Upper lobe of right lung (tissue), 1 donor: Measurements from ENCODE around the gene BBC3. TPM values are rescaled to one million over a fixed set of nuclear protein-coding genes. Genes with fewer than 3 reads are reported as not detected.

Source experiments
- ATAC-seq: fragments of 200-7000 bp; cut with Tn5 transposase; one replicate; pipeline ENCODE4 v1.9.1; 2020; ENCODE audit warnings: mild to moderate bottlenecking, moderate library complexity
- DNase-seq: peaks from one replicate; pipeline ENCODE4 v3.0.0-alpha.2; 2020
- H3K27ac ChIP-seq: fragments of 200-600 bp; one replicate; pipeline ENCODE4 v1.8.0; 2022
- H3K27me3 ChIP-seq: fragments of 200-600 bp; one replicate; pipeline ENCODE4 v1.8.0; 2022; ENCODE audit warnings: mild to moderate bottlenecking
- H3K36me3 ChIP-seq: fragments of 200-600 bp; one replicate; pipeline ENCODE4 v1.8.0; 2022
- H3K4me1 ChIP-seq: fragments of 200-600 bp; one replicate; pipeline ENCODE4 v1.8.0; 2022
- H3K4me3 ChIP-seq: fragments of 200-600 bp; one replicate; pipeline ENCODE4 v1.8.0; 2022; ENCODE audit warnings: mild to moderate bottlenecking
- H3K9me3 ChIP-seq: fragments of 200-600 bp; one replicate; pipeline ENCODE4 v1.8.0; 2022
- intact Hi-C: fragments of 100-400 bp; cut with DNase I; formaldehyde crosslinking; loops from one replicate; pipeline ENCODE4 v1.11.0; 2022
- total RNA-seq: library from RNA; stranded (reverse); fragmentation: NEBNext Ultra II Directional; extraction: Animal tissue kit (Norgen Biotek cat#: 25700); gene quantifications from one replicate; pipeline ENCODE4 v1.2.1, GENCODE V29; 2021
- TF ChIP-seq, protein P1 (sequence below): fragments of 200-600 bp; IDR thresholded peaks from one replicate; pipeline ENCODE4 v1.8.0; 2022; ENCODE audit warnings: antibody characterized with exemption
- donor health status: DM: no; HTN: yes; CAD: no; lungs with severe emphysema.

The BBC3 gene
- total RNA-seq, 1 donor from 2014 or later = 20.1 TPM

DNA sequence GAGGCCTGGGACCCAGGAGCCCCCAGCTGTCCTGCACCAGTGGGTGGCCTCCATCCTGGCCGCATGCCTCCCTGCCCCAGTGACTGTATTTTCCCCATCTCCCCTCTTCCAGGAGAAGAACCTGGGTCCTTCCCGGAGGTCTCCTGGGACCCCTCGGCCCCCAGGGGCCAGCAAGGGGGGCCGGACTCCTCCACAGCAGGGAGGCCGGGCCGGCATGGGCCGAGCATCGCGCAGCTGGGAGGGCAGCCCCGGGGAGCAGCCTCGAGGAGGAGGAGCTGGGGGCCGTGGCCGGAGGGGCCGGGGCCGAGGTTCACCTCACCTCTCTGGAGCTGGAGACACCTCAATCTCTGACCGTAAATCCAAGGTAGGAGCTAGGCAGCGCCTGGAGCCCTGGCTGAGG is 29.5 kb upstream of the BBC3 start:
- Histone ChIP-seq H3K4me1 (peaks cover 18% of the 10 kb centered on the region), H3K9me3 (no peaks in the 10 kb centered on the region), H3K36me3 (peaks cover 69% of the 10 kb centered on the region), H3K4me3 (no peak overlapping the region), H3K27ac (no peak overlapping the region), H3K27me3 (no peaks in the 10 kb centered on the region)
- intact Hi-C loops = no loop called here
- DNase-seq (peak; percentile 65), ATAC-seq (no peak)
- TF ChIP-seq, protein P1, sequence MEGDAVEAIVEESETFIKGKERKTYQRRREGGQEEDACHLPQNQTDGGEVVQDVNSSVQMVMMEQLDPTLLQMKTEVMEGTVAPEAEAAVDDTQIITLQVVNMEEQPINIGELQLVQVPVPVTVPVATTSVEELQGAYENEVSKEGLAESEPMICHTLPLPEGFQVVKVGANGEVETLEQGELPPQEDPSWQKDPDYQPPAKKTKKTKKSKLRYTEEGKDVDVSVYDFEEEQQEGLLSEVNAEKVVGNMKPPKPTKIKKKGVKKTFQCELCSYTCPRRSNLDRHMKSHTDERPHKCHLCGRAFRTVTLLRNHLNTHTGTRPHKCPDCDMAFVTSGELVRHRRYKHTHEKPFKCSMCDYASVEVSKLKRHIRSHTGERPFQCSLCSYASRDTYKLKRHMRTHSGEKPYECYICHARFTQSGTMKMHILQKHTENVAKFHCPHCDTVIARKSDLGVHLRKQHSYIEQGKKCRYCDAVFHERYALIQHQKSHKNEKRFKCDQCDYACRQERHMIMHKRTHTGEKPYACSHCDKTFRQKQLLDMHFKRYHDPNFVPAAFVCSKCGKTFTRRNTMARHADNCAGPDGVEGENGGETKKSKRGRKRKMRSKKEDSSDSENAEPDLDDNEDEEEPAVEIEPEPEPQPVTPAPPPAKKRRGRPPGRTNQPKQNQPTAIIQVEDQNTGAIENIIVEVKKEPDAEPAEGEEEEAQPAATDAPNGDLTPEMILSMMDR = no peak

DNA sequence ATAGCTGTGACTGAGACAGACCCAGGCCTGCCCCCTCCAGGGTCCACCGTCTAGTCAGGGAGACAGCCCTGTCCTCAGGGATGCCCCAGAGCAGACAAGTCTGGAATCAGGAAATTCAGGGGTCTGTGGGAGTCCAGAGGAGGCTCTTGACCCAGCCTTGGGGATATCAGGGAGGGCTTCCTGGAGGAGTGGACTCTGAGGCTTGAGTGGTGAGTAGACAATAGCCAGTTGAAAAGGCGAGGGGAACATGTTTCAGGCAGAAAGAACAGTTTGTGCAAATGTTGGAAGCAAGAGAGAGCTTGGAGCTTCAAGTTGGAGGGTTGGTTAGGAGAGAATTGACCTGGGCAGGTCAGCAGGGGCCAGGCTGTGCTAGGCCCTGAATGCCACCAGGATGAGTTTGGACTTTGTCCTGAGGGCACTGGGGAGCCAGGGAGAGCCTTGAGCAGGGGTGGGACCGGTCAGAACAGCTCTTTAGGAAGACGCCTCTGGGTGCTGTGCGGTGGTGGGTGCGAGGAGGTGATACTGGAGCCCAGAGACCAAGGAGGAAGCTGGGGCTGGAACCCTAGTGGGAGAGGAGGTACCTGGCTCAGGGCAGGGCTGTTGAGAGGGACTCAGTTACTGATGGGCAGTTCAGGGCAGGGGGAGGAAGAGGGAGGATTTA is 28.0 kb upstream of the BBC3 start:
- TF ChIP-seq, protein P1 = no peak

DNA sequence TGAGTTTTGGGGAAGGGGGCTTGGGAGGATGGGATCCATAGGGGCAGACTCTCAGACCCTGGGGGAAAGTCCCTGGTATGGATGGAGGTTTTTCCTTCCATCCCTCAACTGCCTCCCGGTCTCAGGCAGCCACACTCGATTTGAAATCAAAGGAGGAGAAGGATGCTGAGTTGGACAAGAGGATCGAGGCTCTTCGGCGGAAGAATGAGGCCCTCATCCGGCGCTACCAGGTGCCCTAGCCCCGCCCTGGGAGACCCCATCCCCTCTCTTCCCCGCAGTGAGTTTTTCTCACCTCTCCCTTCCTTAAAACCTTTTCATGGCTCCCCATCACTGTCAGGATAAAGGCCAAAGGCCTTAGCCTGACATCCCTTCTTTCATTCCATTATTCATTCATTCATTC is 27.4 kb upstream of the BBC3 start:
- Histone ChIP-seq H3K4me1 (peaks cover 19% of the 10 kb centered on the region), H3K9me3 (no peaks in the 10 kb centered on the region), H3K36me3 (peaks cover 49% of the 10 kb centered on the region), H3K27me3 (no peaks in the 10 kb centered on the region), H3K4me3 (no peak overlapping the region), H3K27ac (peak overlapping the region; percentile 87)
- no peak for DNase-seq
- intact Hi-C loops = no loop called here
- ATAC-seq = no peak
- TF ChIP-seq, protein P1 = no peak

More for the DNA sequence above, 28.0 kb upstream of the BBC3 start:
- no peak for ATAC-seq
- H3K9me3 ChIP-seq = no peaks in the 10 kb centered on the region
- H3K4me1 ChIP-seq = peaks cover 19% of the 10 kb centered on the region
- no peak for DNase-seq
- H3K36me3 ChIP-seq = peaks cover 55% of the 10 kb centered on the region
- H3K27me3 ChIP-seq = no peaks in the 10 kb centered on the region
- intact Hi-C loops = no loop called here
- no peak overlapping the region for H3K27ac ChIP-seq
- no peak overlapping the region for H3K4me3 ChIP-seq

DNA sequence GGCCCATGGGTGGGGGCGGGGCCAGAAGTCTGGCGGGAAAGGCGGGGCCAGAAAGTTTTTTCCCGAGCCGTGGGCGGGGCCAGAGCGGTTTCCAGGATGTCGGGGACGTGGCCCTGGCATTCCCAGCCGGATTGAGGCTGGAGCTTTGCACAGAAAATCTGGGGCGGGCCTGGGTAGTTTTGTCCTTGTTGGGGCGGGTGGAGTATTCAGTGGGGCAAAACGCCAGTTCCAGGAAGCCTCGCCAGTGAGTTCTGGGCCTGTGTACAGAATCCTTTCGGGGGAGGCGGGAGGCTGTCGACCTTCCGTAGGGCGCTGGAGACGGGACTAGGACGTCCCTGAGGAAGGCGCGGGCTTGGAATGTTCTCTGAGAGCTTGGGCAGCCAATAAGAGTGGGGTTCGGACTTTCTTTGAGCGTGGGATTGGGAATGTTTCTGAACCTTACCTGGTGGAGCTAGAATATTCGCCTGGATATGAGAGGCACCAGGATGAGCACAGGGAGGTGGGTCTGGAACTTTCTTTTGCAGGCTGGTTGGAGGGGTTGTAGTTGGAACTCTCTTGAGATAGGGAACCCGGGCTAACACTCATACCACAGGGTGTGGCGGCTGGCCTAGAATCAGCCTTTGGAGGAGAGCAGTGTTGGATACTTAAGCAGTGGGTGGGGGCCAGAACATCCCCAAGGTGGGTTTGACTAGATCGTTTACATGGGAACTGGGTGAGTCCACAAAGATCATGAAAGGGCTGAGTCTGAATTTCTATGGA is 26.6 kb upstream of the BBC3 start:
- Histone ChIP-seq H3K27me3 (no peaks in the 10 kb centered on the region), H3K36me3 (peaks cover 41% of the 10 kb centered on the region), H3K4me3 (peak overlapping the region; percentile 51), H3K4me1 (peaks cover 19% of the 10 kb centered on the region), H3K9me3 (no peaks in the 10 kb centered on the region), H3K27ac (peak overlapping the region; percentile 87)
- DNase-seq (no peak), ATAC-seq (peak; percentile 11)
- TF ChIP-seq, protein P1 = no peak
- intact Hi-C loops = no loop called here

DNA sequence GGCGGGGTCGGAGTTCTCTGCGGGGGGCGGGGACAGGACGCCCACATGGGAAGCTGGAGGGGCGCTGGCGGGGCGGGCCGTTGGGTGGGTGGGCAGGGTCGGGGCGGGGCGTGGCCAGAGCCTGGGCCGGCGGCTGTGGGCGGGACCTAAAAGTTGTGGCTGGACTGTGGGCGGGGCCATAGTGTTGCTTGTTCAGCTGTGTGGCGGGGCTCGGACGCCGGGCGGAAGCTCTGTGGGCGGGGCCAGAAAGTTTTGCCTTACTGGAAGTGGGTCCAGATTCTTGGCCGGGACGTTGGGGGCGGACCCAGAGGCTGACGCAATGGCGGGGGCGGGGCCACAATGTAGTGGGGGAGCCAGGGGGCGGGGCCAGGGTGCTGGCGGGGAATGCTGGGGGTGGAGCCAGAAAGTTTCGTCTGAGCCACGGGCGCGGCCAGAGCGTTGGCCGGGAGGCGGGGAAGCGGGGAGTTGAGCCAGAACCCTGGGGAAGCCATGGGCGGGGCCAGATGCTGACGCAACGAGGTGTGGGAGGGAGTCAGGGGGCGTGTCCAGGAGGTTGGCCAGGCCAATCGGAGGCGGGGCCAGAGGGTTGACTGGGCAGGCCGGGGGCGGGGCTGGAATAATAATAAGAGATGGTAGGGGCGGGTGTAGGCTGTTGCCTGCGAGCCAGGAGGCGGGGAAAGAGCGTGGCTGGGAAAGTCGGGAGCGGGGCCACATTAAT is 25.9 kb upstream of the BBC3 start:
- TF ChIP-seq, protein P1 = no peak
- H3K4me3 ChIP-seq = peak overlapping the region; percentile 51
- ATAC-seq (peak; percentile 87), DNase-seq (peak; percentile 100)
- peaks cover 19% of the 10 kb centered on the region for H3K4me1 ChIP-seq
- no peaks in the 10 kb centered on the region for H3K9me3 ChIP-seq
- intact Hi-C loops = no loop called here
- peak overlapping the region; percentile 87 for H3K27ac ChIP-seq
- no peaks in the 10 kb centered on the region for H3K27me3 ChIP-seq
- H3K36me3 ChIP-seq = peaks cover 35% of the 10 kb centered on the region
